GM04504 (cell line): ENCODE measurements around the gene NTRK2.
A peak's percentile ranks its signal among the peaks of the same experiment; 100 is the strongest.

Experiments
- DNase-seq: peaks from one replicate; pipeline ENCODE4 v3.0.0-alpha.2; 2012; ENCODE audit warnings: low read depth

The NTRK2 gene

GRCh38 chr9:84736081-84736480, 66.6 kb downstream of the NTRK2 start:
- no peak for DNase-seq

DNA sequence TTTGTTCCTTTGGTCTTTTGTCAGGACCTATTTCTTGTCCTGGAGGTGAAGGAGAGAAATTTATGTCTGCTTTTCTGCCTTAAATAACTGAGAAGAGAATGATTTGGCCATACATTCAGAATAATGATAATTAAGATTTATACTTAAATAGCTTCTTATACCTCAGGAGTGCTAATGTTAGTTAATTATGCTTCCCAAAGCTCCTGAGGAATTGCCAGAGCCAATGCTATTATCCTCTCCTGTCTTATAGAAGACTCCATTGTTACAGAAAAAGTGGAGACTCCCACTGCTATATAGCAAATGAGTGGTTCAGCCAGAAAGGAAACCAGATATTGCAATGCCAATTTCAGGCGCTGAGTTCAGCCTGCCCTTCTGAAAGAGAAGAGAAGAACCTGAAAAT, 67.0 kb downstream of the NTRK2 start:
- no peak for DNase-seq

GRCh38 chr9:84738353-84738752, 68.8 kb downstream of the NTRK2 start:
- DNase-seq, result no peak

GRCh38 chr9:84742261-84742660, 72.7 kb downstream of the NTRK2 start:
- DNase-seq, result no peak

DNA sequence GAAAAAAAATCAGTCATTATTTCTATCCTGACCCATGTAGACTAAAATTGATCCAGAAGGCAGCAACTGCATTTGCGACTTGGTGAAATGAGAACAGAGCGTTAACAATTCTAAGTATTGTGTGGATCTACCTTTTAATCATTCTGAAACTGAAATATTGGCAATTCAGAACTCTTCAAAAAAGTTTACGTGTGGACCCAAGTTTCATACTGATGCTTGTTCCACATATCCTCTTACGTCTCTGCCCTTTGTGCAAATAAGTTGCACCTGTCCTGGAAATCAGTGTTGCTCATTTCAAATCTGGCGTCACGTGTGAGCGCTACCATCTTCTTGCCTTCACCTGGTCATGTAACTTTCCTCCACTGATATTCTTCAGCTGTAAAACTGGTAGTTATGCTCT, 74.7 kb downstream of the NTRK2 start:
- no peak for DNase-seq

GRCh38 chr9:84744726-84745125, 75.2 kb downstream of the NTRK2 start:
- no peak for DNase-seq

GRCh38 chr9:84748112-84748511, 78.6 kb downstream of the NTRK2 start:
- DNase-seq, result no peak

DNA sequence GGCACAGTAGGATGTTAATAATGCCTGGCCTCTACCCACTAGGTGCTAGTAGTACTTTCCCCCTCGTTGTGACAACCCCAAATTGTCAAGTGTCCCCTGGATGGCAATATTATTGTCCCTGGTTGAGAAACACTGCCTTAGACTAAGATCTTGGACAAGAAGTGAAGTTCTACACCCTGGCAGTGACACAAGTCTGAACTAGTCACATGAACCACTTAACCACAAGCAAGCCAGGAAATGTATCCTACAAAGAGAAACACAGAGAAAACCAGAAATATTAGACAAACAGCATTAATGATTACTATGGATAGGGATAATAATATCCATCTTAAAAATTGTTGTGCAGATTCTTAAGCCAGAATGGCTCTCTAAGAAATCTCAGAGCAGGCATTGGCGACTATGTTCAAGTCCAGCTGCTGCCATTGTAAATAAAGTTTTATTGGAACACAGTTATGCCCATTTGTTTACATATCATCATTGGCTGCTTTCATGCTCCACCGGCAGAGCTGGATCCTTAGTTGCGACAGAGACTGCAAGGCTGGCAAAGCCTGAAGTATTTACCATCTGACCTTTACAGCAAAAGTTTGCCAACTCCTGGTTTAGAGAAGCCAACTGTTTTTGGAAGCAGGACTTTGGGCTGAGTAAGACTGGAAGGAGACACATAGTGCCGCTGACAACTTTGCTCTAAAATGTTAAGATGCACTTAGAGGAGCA, 80.8 kb downstream of the NTRK2 start:
- DNase-seq, result no peak

DNA sequence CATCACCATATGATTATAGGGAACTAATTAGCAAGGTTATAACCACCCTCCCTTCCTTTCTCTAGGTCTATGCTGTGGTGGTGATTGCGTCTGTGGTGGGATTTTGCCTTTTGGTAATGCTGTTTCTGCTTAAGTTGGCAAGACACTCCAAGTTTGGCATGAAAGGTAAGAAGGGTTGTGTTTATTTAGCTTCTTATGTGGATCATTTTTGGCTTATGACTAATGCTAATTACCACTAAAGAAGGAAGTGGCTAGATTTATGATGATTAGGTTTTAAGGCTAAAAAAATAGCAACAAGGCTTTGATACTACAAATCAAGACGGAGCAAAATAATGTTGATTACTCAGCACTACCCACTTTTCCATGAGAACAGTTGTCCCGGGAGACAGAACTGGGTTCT, 82.4 kb downstream of the NTRK2 start:
- DNase-seq, result no peak

GRCh38 chr9:84754461-84754860, 84.9 kb downstream of the NTRK2 start:
- DNase-seq, result no peak

- no peak for DNase-seq
Measured at GRCh38 chr9:84754881-84755280, 85.4 kb downstream of the NTRK2 start.

DNA sequence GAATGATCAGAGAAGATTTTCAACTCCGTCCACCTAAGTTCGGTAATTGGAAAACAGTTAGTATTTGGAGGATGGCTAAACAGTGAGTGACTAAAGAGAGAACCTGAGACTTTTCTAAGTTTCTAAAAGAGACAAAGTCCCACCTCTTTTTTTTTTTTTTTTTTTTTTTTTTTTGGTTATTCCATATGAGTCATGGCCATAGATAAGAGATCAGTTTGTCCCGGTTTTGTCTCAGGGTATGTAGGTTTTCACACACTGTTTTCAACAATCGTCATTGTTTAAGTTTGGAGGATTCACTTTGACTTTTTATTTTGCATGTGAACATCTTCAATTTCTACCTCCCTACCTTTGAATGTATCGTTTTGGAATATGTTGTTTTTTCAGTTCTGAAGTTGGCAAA, 85.9 kb downstream of the NTRK2 start:
- DNase-seq, result no peak

- DNase-seq, result no peak
Measured at GRCh38 chr9:84756171-84756570, 86.6 kb downstream of the NTRK2 start.

- DNase-seq, result no peak
Measured at GRCh38 chr9:84756731-84757130, 87.2 kb downstream of the NTRK2 start.

DNA sequence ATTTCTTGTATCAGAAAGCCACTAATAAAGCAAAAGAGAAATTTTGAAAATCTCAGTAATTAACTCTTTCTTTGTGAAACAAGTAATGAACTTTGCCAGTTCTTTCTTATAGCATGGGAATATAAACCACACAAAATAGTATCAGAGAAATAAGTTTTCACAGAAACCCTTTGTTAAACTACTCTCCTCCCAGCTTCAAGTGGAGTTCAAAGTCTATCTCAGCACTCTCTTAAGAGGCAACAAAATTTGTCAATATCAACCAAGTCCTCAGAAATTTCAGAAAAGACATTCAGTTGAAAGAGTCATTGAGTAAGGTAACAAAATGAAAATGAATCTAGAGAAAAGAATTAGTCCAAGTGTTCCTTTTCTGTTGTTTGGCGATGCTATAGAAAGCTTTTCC, 89.3 kb downstream of the NTRK2 start:
- no peak for DNase-seq

DNA sequence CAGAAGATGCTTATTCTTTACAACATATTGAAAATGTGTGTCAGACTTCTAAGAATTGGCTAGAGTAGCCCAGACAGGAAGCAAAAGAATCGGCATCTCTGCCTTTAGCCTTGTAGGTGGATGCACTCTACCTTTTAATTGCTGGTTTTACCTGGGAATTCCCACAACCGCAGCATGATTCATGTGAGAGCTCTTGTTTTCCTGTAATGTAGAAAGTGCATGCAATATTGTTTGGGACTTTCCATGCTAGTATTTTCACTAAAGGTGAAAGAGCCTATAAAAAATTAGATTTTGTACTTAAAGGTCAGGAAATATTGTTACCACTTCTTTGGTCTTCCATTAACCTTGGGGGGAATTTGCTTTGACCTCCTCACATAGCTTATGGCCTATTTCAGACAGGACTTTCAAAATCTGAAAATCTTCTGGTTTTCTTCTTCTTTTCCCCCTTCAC, 89.8 kb downstream of the NTRK2 start:
- no peak for DNase-seq

- no peak for DNase-seq
Measured at GRCh38 chr9:84759804-84760203, 90.3 kb downstream of the NTRK2 start.

GRCh38 chr9:84761137-84761808, 91.7 kb downstream of the NTRK2 start:
- no peak for DNase-seq

GRCh38 chr9:84772511-84772910, 103.0 kb downstream of the NTRK2 start:
- no peak for DNase-seq

DNA sequence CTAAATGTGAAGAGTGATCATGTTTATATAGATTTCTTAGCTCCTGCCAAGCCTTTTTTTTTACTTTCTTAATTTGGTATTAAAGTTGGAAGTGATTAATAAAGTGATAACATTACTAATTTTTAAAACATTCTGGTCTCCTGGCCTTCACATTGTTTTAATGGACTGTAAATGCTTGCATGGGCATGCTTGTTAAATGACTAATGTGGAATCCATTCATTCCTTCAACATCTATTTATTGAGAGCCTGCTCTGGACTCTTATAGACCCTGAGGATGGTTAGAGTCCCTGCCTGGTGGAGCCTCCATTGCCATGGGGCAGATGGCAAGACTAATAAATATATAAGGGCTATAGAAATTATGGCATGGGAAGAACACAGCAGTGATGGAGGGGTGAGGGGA, 103.5 kb downstream of the NTRK2 start:
- DNase-seq, result peak; percentile 1

DNA sequence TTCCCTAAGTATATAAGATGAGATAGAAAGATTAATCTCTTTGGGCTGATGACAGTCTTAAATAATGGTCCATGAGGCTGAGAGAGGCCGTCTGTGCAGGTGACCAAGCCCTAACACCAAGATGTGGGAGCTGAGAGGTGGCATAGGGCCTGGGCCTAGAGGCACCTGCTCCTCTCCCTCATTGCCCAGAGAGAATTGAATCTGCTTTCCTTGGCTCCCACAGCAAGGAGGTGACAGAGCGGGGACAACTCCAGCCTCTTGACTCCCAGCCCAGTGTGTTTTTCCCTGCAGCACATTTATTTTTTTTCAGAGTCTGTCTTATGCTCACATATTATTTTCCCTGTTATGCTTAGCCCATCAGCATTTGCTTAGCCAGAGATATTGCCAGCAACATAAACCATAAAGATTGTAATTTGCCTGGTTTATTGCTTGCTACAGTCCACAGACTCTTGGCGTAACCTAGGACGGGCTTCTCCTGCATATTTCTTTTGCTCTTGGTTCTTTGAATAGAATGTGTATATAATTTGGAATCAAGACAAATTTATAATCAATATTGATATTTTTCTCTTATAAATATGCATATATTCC, 105.6 kb downstream of the NTRK2 start:
- no peak for DNase-seq

- DNase-seq, result no peak
Measured at GRCh38 chr9:84778570-84778969, 109.0 kb downstream of the NTRK2 start.

- DNase-seq, result no peak
Measured at GRCh38 chr9:84779883-84780282, 110.4 kb downstream of the NTRK2 start.

DNA sequence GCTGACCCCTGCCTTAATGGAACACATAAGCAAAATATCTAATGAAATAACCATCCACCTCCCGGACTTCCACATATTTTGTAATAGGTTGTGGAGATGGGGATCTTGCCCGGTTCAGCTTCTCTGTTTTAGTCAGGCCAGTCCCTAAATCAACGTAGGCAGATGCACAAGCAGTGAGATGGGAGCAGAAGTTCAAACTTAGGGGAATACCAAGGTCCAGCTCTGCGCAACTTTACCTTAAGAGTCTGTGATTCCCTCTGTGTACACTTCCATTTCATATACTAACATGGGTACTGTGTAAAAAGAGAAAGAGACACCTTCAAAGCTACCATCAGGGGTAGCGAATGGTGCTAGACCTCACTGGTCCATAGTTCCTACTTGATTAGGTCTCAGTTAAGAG, 110.9 kb downstream of the NTRK2 start:
- no peak for DNase-seq
